GM19324 (cell line): ENCODE measurements around the gene PTPN1.
"Not testable (repeated sequence)": the region's sequence is repeated elsewhere in the genome, so short reads cannot be mapped to it uniquely, and the experiment has no call there.

ENCODE experiments used
- ATAC-seq: cut with Tn5 transposase; IDR thresholded peaks from one replicate; pipeline ENCODE4 v1.9.1; 2021; ENCODE audit warnings: mild to moderate bottlenecking, moderate library complexity; ENCODE audit not compliant: unreplicated experiment, low FRiP score

The PTPN1 gene

GRCh38 chr20:50527068-50527605, 17.0 kb downstream of the PTPN1 start:
- no peak for ATAC-seq

GRCh38 chr20:50528129-50528528, 17.9 kb downstream of the PTPN1 start:
- ATAC-seq, result no peak

GRCh38 chr20:50528804-50529351, 18.7 kb downstream of the PTPN1 start:
- no peak for ATAC-seq

GRCh38 chr20:50532221-50532620, 22.0 kb downstream of the PTPN1 start:
- ATAC-seq, result no peak

- ATAC-seq, result no peak
These were observed 22.9 kb downstream of the PTPN1 start for GRCh38 chr20:50533061-50533460.

- ATAC-seq, result no peak
These were observed 23.3 kb downstream of the PTPN1 start for GRCh38 chr20:50533464-50533863.

GRCh38 chr20:50534567-50534966, 24.4 kb downstream of the PTPN1 start:
- no peak for ATAC-seq

- no peak for ATAC-seq
These were observed 25.0 kb downstream of the PTPN1 start for GRCh38 chr20:50535162-50535561.

- ATAC-seq, result no peak
These were observed 26.1 kb downstream of the PTPN1 start for GRCh38 chr20:50536333-50536732.

GRCh38 chr20:50537546-50538201, 27.5 kb downstream of the PTPN1 start:
- no peak for ATAC-seq

GRCh38 chr20:50538276-50538675, 28.1 kb downstream of the PTPN1 start:
- ATAC-seq, result no peak

GRCh38 chr20:50539798-50540197, 29.6 kb downstream of the PTPN1 start:
- ATAC-seq, result not testable (repeated sequence)

- peak; percentile 8 for ATAC-seq
These were observed 30.7 kb downstream of the PTPN1 start for GRCh38 chr20:50540620-50541605.

- peak; percentile 43 for ATAC-seq
These were observed 31.4 kb downstream of the PTPN1 start for GRCh38 chr20:50541606-50542041.

GRCh38 chr20:50543326-50543725, 33.1 kb downstream of the PTPN1 start:
- ATAC-seq, result no peak

GRCh38 chr20:50545126-50545525, 34.9 kb downstream of the PTPN1 start:
- no peak for ATAC-seq

GRCh38 chr20:50546729-50547314, 36.6 kb downstream of the PTPN1 start:
- no peak for ATAC-seq

GRCh38 chr20:50547964-50548363, 37.8 kb downstream of the PTPN1 start:
- no peak for ATAC-seq

GRCh38 chr20:50548396-50548795, 38.2 kb downstream of the PTPN1 start:
- ATAC-seq, result no peak

- ATAC-seq, result no peak
These were observed 40.3 kb downstream of the PTPN1 start for GRCh38 chr20:50550531-50550930.

- no peak for ATAC-seq
These were observed 41.1 kb downstream of the PTPN1 start for GRCh38 chr20:50551288-50551687.
